C4-2B (cell line): Measurements from ENCODE around the gene PACC1.

Experiments
- H3K27ac ChIP-seq: fragments of 450-650 bp; 2 replicates; pipeline ENCODE4 v1.5.1; 2017
- CTCF ChIP-seq: fragments of 450-650 bp; conservative IDR thresholded peaks from 2 replicates; pipeline ENCODE4 v1.5.1; 2017; ENCODE audit warnings: mild to moderate bottlenecking
- ZFX ChIP-seq: fragments of 450-650 bp; IDR thresholded peaks from 2 replicates; pipeline ENCODE4 v1.6.1; 2017

PACC1 gene

GRCh38 chr1:212388985-212389716 lies 25.5 kb downstream of the PACC1 start:
- no peak for TF ChIP-seq ZFX
- TF ChIP-seq CTCF = no peak
- no peak overlapping the region for H3K27ac ChIP-seq

- no peak overlapping the region for H3K27ac ChIP-seq
- TF ChIP-seq ZFX = no peak
- no peak for TF ChIP-seq CTCF
These were observed 28.7 kb downstream of the PACC1 start for GRCh38 chr1:212386029-212386428.

GRCh38 chr1:212381397-212382035 lies 33.2 kb downstream of the PACC1 start:
- H3K27ac ChIP-seq = no peak overlapping the region
- TF ChIP-seq ZFX (no peak), CTCF (no peak)

GRCh38 chr1:212379366-212379765 lies 35.3 kb downstream of the PACC1 start:
- TF ChIP-seq ZFX (no peak), CTCF (no peak)
- no peak overlapping the region for H3K27ac ChIP-seq

- TF ChIP-seq CTCF (no peak), ZFX (no peak)
- no peak overlapping the region for H3K27ac ChIP-seq
These were observed 37.0 kb downstream of the PACC1 start for GRCh38 chr1:212377644-212378043.

- H3K27ac ChIP-seq = no peak overlapping the region
- TF ChIP-seq ZFX = no peak
These were observed 38.7 kb downstream of the PACC1 start for GRCh38 chr1:212375986-212376385.

- no peak overlapping the region for H3K27ac ChIP-seq
- peak; percentile 96 for TF ChIP-seq CTCF
- TF ChIP-seq ZFX = no peak
These were observed 46.6 kb downstream of the PACC1 start for GRCh38 chr1:212368073-212368484.
